Adrenal gland (tissue), 12 donors: Measurements from ENCODE around the gene ZC3H18. TPM values are rescaled to one million over a fixed set of nuclear protein-coding genes. Genes with fewer than 3 reads are reported as not detected.

Source experiments
- DNase-seq, 7 donors: peaks; one replicate each; pipeline ENCODE4 v3.0.0-alpha.2; 2019 to 2020
- H3K27ac ChIP-seq, 5 donors: fragments of 200-600 bp; sonication (generic) in 4 of 5; 1 replicate in 3 of 5; 2 replicates in 2 of 5; pipeline versions ENCODE4 v1.5.1 to v1.8.0; 2016 to 2020; ENCODE audit warnings: mild to moderate bottlenecking in 1 of 5
- H3K27me3 ChIP-seq: fragments of 200-600 bp; 2 replicates; pipeline ENCODE4 v1.8.0; 2021
- H3K36me3 ChIP-seq, 2 donors: fragments of 200-600 bp; replicated peaks in 1 of 2; 1 replicate in 1 of 2; 2 replicates in 1 of 2; pipeline versions ENCODE4 v1.5.1 to v1.8.0; 2018 to 2022
- H3K4me1 ChIP-seq, 2 donors: fragments of 200-600 bp; replicated peaks in 1 of 2; 1 replicate in 1 of 2; 2 replicates in 1 of 2; pipeline versions ENCODE4 v1.5.1 to v1.8.0; 2018 to 2021
- H3K4me3 ChIP-seq, 4 donors: fragments of 200-600 bp; sonication (generic) in 3 of 4; one replicate each; pipeline ENCODE4 v1.5.1; 2016 to 2018
- H3K9me3 ChIP-seq, 3 donors: fragments of 200-600 bp; sonication (generic) in 1 of 3; replicated peaks in 1 of 3; 1 replicate in 2 of 3; 2 replicates in 1 of 3; pipeline versions ENCODE4 v1.5.1 to v1.8.0; 2016 to 2021
- POLR2A ChIP-seq, 2 donors: fragments of 450-650 bp; IDR thresholded peaks; one replicate each; pipeline ENCODE4 v1.6.1; 2017; ENCODE audit warnings: antibody characterized with exemption in 2 of 2, mild to moderate bottlenecking in 2 of 2, moderate library complexity in 1 of 2
- WGBS, 4 donors: extraction: QIAGEN DNeasy Blood & Tissue Kit in 2 of 4; methylation state at CpG; one replicate each; pipeline versions ENCODE4 v1.1.5 to v1.1.7; 2013 to 2017; 5-methylcytosine and 5-hydroxymethylcytosine counted together
- intact Hi-C, 2 donors: fragments of 100-400 bp; cut with DNase I; formaldehyde crosslinking; loops; one replicate each; pipeline versions ENCODE4 v1.14.1 to v1.15.0; 2022 to 2023
- polyA plus RNA-seq, 3 donors: library from polyadenylated mRNA; stranded (reverse); fragments of 200-250 nt in 2 of 3; fragments of 350-450 nt in 1 of 3; fragmentation: Illumina TruSeq in 1 of 3; extraction: RNeasy Lipid Tissue Mini Kit (QIAGEN cat#74804) in 1 of 3; gene quantifications; one replicate each; pipeline ENCODE4 v1.2.3, GENCODE V29; 2013 to 2014
- total RNA-seq, 9 donors: library from RNA; depleted of rRNA in 4 of 9; stranded (reverse); fragments of >200 nt in 4 of 9; fragments of 120-200 nt in 1 of 9; fragmentation: NEBNext Ultra II Directional in 1 of 9; extraction: Animal tissue kit (Norgen Biotek cat#: 25700) in 1 of 9; gene quantifications; one replicate each; pipeline versions ENCODE4 v1.1.0 to v1.2.4, GENCODE V29; 2013 to 2023
- TF ChIP-seq, protein P1 (sequence below), 6 experiments: fragments of 450-650 bp in 4 of 6; fragments of 200-600 bp in 2 of 6; sonication (generic) in 1 of 6; IDR thresholded peaks; 1 replicate in 5 of 6; 2 replicates in 1 of 6; pipeline versions ENCODE4 v1.5.1 to v1.8.0; 2016 to 2021; ENCODE audit warnings: antibody characterized with exemption in 6 of 6, mild to moderate bottlenecking in 2 of 6, moderate library complexity in 1 of 6
- donor health status: healthy with polysubstance abuse.
- donor health status: Bipolar disorder and iron deficiency.
- donor health status: DM: yes; HTN: yes; CAD: no.
- donor health status: DM: no; HTN: no; CAD: no.
- donor health status: DM: no; HTN: no; CAD: no.
- donor health status: DM: yes; HTN: yes; CAD: no.

The ZC3H18 gene
- total and polyA plus RNA-seq, 12 donors, result 6.1 to 49.1 (median 22.9) TPM

DNA sequence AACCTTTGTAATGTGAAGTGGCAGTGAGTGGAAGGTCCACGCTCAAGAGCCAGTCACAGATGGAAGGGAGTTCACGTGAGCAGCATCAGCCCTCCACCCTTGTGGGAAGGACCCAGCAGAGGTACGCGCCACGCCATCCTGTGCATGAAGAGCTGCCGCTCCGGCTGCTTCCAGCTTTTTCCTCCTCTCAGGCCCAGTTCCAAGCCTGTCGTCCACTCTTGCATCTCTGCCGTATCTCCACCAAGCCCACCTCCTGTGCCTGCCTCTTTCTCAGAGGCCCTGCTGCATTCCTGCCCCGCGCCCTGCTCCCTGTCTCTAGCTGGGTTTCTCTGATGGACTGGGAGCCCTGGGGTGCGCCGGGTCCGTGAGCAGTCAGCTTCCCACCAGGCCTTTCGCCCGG, 10.2 kb downstream of the ZC3H18 start:
- H3K36me3 ChIP-seq, result peaks cover 0 to 40% of the 10 kb centered on the region in 2 donors
- no peaks in the 10 kb centered on the region for H3K27me3 ChIP-seq
- TF ChIP-seq POLR2A (IDR thresholded peaks at IDR 0.05), result no peak
- TF ChIP-seq, protein P1, sequence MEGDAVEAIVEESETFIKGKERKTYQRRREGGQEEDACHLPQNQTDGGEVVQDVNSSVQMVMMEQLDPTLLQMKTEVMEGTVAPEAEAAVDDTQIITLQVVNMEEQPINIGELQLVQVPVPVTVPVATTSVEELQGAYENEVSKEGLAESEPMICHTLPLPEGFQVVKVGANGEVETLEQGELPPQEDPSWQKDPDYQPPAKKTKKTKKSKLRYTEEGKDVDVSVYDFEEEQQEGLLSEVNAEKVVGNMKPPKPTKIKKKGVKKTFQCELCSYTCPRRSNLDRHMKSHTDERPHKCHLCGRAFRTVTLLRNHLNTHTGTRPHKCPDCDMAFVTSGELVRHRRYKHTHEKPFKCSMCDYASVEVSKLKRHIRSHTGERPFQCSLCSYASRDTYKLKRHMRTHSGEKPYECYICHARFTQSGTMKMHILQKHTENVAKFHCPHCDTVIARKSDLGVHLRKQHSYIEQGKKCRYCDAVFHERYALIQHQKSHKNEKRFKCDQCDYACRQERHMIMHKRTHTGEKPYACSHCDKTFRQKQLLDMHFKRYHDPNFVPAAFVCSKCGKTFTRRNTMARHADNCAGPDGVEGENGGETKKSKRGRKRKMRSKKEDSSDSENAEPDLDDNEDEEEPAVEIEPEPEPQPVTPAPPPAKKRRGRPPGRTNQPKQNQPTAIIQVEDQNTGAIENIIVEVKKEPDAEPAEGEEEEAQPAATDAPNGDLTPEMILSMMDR (IDR thresholded peaks at IDR 0.05), result no peak
- H3K4me1 ChIP-seq, result no peaks in the 10 kb centered on the region
- no peaks in the 10 kb centered on the region for H3K9me3 ChIP-seq
- intact Hi-C loops, result no loop called here
- 93 to 96% (median 95%) methylated on average over 14 to 16 of the region's 16 CpGs for WGBS, 4 donors
- DNase-seq, result no peak
- no peak overlapping the region for H3K4me3 ChIP-seq
- H3K27ac ChIP-seq, result no peak overlapping the region

DNA sequence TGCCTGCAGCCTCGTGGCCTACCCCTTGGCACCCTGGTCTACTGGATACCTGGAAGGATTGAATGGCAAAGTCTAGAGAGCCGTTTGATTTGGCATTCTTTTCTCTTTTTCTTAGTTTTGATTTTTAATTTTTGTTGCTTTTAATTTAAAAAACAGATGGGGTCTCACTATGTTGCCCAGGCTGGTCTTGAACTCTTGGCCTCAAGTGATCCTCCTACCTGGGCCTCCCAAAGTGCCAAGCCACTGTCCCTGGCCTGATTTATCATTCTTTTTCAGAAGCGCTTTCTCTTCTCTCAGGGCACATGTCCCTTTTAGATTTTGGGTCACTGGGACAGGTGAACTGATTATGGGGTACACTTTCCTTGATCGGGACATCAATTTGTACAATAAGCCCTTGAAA, 10.8 kb downstream of the ZC3H18 start:
- no peak for DNase-seq
- intact Hi-C loops, result no loop called here
- Histone ChIP-seq H3K4me1 (no peaks in the 10 kb centered on the region), H3K36me3 (peaks cover 0 to 40% of the 10 kb centered on the region in 2 donors), H3K4me3 (no peak overlapping the region), H3K27me3 (no peaks in the 10 kb centered on the region), H3K27ac (no peak overlapping the region), H3K9me3 (no peaks in the 10 kb centered on the region)
- no peak for TF ChIP-seq POLR2A (IDR thresholded peaks at IDR 0.05)
- TF ChIP-seq, protein P1 (IDR thresholded peaks at IDR 0.05), result no peak
- WGBS, 4 donors, result 75 to 94% (median 92%) methylated on average over 4 of the region's 4 CpGs

DNA sequence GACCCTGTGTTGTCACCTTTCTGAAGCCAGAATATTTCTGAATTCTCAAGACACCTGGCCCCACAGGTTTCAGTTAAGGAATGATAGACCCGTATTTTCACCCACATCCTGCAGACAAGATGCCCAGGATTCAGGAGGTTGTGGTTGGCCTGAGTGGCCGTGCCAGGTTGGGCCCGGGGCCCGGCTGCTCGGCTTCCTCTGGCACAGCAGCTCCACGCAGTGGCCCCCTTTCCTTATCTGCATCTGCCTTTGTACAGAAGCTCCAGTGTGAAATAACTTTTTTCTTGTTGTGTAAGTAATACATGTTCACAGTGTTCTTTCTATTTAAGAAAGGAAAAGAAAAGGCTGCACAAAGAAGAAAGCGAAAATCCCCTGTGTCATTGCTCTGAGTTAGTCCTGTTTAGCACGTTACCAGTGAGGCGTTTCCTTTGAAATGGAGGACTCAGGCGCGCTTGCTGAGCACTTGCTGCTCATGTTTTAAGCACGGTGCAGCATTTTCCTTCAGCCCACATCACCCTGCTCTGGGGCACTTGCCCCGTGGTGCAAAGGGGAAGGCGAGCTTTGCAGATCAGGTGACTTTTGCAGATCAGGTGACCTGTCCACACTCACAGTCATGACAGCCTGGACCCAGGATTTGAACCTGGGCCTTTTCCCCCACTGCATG, 12.8 kb downstream of the ZC3H18 start:
- Histone ChIP-seq H3K27ac (no peak overlapping the region), H3K4me3 (no peak overlapping the region), H3K4me1 (no peaks in the 10 kb centered on the region), H3K36me3 (peaks cover 0 to 41% of the 10 kb centered on the region in 2 donors), H3K9me3 (no peaks in the 10 kb centered on the region), H3K27me3 (no peaks in the 10 kb centered on the region)
- no peak for DNase-seq
- WGBS, 4 donors, result 84 to 91% (median 87%) methylated on average over 13 to 14 of the region's 14 CpGs
- TF ChIP-seq, protein P1 (IDR thresholded peaks at IDR 0.05), result no peak
- TF ChIP-seq POLR2A (IDR thresholded peaks at IDR 0.05), result no peak
- intact Hi-C loops, result no loop called here

DNA sequence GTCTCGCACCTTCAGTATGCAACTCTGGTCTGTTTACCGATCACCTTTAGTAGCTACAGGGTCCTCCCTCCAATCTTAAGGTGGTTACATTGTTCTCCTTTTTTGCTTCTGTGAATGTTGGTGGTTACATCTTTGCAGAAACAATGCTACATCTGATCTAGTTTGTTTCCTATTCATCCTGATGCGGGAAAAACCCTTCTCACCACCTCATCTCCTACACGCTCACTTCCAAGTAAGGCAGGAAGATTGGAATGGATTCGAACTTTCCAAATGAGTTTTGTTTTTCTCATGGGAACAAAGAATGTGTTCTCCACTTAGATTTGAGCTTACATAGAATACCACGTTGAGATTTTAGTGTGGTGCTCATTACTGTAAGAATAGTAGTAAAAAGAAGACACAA, 14.5 kb downstream of the ZC3H18 start:
- no peak overlapping the region for H3K4me3 ChIP-seq
- H3K27ac ChIP-seq, result no peak overlapping the region
- H3K4me1 ChIP-seq, result no peaks in the 10 kb centered on the region
- intact Hi-C loops, result no loop called here
- H3K27me3 ChIP-seq, result no peaks in the 10 kb centered on the region
- H3K9me3 ChIP-seq, result no peaks in the 10 kb centered on the region
- peaks cover 0 to 41% of the 10 kb centered on the region in 2 donors for H3K36me3 ChIP-seq
- DNase-seq, result no peak
- TF ChIP-seq, protein P1 (IDR thresholded peaks at IDR 0.05), result no peak
- TF ChIP-seq POLR2A (IDR thresholded peaks at IDR 0.05), result no peak
- WGBS, 4 donors, result 82 to 88% (median 87%) methylated on average over 6 of the region's 6 CpGs
